HG03135 (cell line): ENCODE measurements around the gene RPP38.

ENCODE experiments used
- ATAC-seq: cut with Tn5 transposase; IDR thresholded peaks from one replicate; pipeline ENCODE4 v1.9.1; 2021; ENCODE audit warnings: mild to moderate bottlenecking, moderate library complexity; ENCODE audit not compliant: unreplicated experiment

The RPP38 gene

GRCh38 chr10:15106352-15107013 lies 9.3 kb downstream of the RPP38 start:
- peak; percentile 79 for ATAC-seq

- no peak for ATAC-seq
Measured at GRCh38 chr10:15112657-15113056, 15.5 kb downstream of the RPP38 start.

GRCh38 chr10:15113766-15114165 lies 16.6 kb downstream of the RPP38 start:
- ATAC-seq = no peak

- no peak for ATAC-seq
Measured at GRCh38 chr10:15116225-15116624, 19.1 kb downstream of the RPP38 start.

GRCh38 chr10:15118615-15119014 lies 21.5 kb downstream of the RPP38 start:
- ATAC-seq = no peak

- no peak for ATAC-seq
Measured at GRCh38 chr10:15120523-15120922, 23.4 kb downstream of the RPP38 start.

GRCh38 chr10:15121707-15122106 lies 24.6 kb downstream of the RPP38 start:
- ATAC-seq = no peak

GRCh38 chr10:15122477-15123030 lies 25.4 kb downstream of the RPP38 start:
- ATAC-seq = peak; percentile 84

- no peak for ATAC-seq
Measured at GRCh38 chr10:15123749-15124184, 26.6 kb downstream of the RPP38 start.

- ATAC-seq = no peak
Measured at GRCh38 chr10:15124190-15124589, 27.0 kb downstream of the RPP38 start.

- ATAC-seq = no peak
Measured at GRCh38 chr10:15124908-15125307, 27.8 kb downstream of the RPP38 start.

- no peak for ATAC-seq
Measured at GRCh38 chr10:15131330-15131729, 34.2 kb downstream of the RPP38 start.

GRCh38 chr10:15136129-15137035 lies 39.2 kb downstream of the RPP38 start:
- ATAC-seq = no peak

- no peak for ATAC-seq
Measured at GRCh38 chr10:15137036-15137359, 39.8 kb downstream of the RPP38 start.

- no peak for ATAC-seq
Measured at GRCh38 chr10:15137636-15138035, 40.5 kb downstream of the RPP38 start.

- ATAC-seq = no peak
Measured at GRCh38 chr10:15140698-15141097, 43.5 kb downstream of the RPP38 start.

- ATAC-seq = peak; percentile 90
Measured at GRCh38 chr10:15141136-15142054, 44.2 kb downstream of the RPP38 start.

GRCh38 chr10:15144788-15145187 lies 47.6 kb downstream of the RPP38 start:
- ATAC-seq = no peak

GRCh38 chr10:15146366-15146765 lies 49.2 kb downstream of the RPP38 start:
- no peak for ATAC-seq

- no peak for ATAC-seq
Measured at GRCh38 chr10:15147594-15148392, 50.6 kb downstream of the RPP38 start.
